ENCODE results near the gene ZG16B. TPM values are rescaled to one million over a fixed set of nuclear protein-coding genes. Genes with fewer than 3 reads are reported as not detected.

The ZG16B gene
- polyA plus RNA-seq, 1 experiment: 0.10 TPM

GRCh38 chr16:2785101-2785991 is 44.8 kb upstream of the ZG16B start:
- TF ChIP-seq CTCF (IDR thresholded peaks at IDR 0.05; ENCODE audit: insufficient read depth, low read depth, low read length): 0 out of 2 replicates have a peak, but pooled peaks have one; percentile 2
- ChIA-PET POLR2A (no interaction called here), CTCF (interaction anchor here (1.0 to 1.3 kb wide), 2 partner anchors 13 to 53 kb away, joined by 3 to 4 read pairs; partner anchors contain the start of gene PRSS41)
- Histone ChIP-seq H3K4me3 (ENCODE audit: low read depth, low read length) (no peak overlapping the region), H3K27me3 (ENCODE audit: control insufficient read depth, insufficient read depth, low read length) (peaks cover 37% of the 10 kb centered on the region), H3K36me3 (ENCODE audit: control insufficient read depth, insufficient read depth, low read length) (no peaks in the 10 kb centered on the region)
- no peak for DNase-seq (ENCODE audit: low read depth)

GRCh38 chr16:2786061-2786825 is 43.9 kb upstream of the ZG16B start:
- CTCF ChIA-PET: no interaction called here

GRCh38 chr16:2786826-2787151 is 43.3 kb upstream of the ZG16B start:
- ChIA-PET POLR2A (no interaction called here), CTCF (no interaction called here)
- Histone ChIP-seq H3K4me3 (ENCODE audit: low read depth, low read length) (no peak overlapping the region), H3K36me3 (ENCODE audit: control insufficient read depth, insufficient read depth, low read length) (no peaks in the 10 kb centered on the region), H3K27me3 (ENCODE audit: control insufficient read depth, insufficient read depth, low read length) (peaks cover 44% of the 10 kb centered on the region)
- no peak for TF ChIP-seq CTCF (IDR thresholded peaks at IDR 0.05; ENCODE audit: insufficient read depth, low read depth, low read length)
- no peak for DNase-seq (ENCODE audit: low read depth)

More at GRCh38 chr16:2786061-2786825, 43.9 kb upstream of the ZG16B start:
- Histone ChIP-seq H3K36me3 (ENCODE audit: control insufficient read depth, insufficient read depth, low read length) (no peaks in the 10 kb centered on the region), H3K27me3 (ENCODE audit: control insufficient read depth, insufficient read depth, low read length) (peaks cover 44% of the 10 kb centered on the region), H3K4me3 (ENCODE audit: low read depth, low read length) (no peak overlapping the region)
- TF ChIP-seq CTCF (IDR thresholded peaks at IDR 0.05; ENCODE audit: insufficient read depth, low read depth, low read length): no peak
- POLR2A ChIA-PET: no interaction called here
- DNase-seq (ENCODE audit: low read depth): no peak

- TF ChIP-seq CTCF (IDR thresholded peaks at IDR 0.05; ENCODE audit: insufficient read depth, low read depth, low read length): no peak
- ChIA-PET CTCF (no interaction called here), POLR2A (no interaction called here)
- peaks cover 44% of the 10 kb centered on the region for H3K27me3 ChIP-seq (ENCODE audit: control insufficient read depth, insufficient read depth, low read length)
- H3K36me3 ChIP-seq (ENCODE audit: control insufficient read depth, insufficient read depth, low read length): no peaks in the 10 kb centered on the region
- H3K4me3 ChIP-seq (ENCODE audit: low read depth, low read length): no peak within 1 kb of the TSS
- no peak for DNase-seq (ENCODE audit: low read depth)
These were observed 42.7 kb upstream of the ZG16B start, which contains the start of gene PRSS33 for GRCh38 chr16:2787406-2787805. PRSS33 (minus strand) TSS chr16:2787560; CDS start chr16:2786547, 1,013 bp downstream.

- no peak for TF ChIP-seq CTCF (IDR thresholded peaks at IDR 0.05; ENCODE audit: insufficient read depth, low read depth, low read length)
- CTCF ChIA-PET: no interaction called here
- DNase-seq (ENCODE audit: low read depth): no peak
- H3K4me3 ChIP-seq (ENCODE audit: low read depth, low read length): no peak overlapping the region
- peaks cover 44% of the 10 kb centered on the region for H3K27me3 ChIP-seq (ENCODE audit: control insufficient read depth, insufficient read depth, low read length)
- H3K36me3 ChIP-seq (ENCODE audit: control insufficient read depth, insufficient read depth, low read length): no peaks in the 10 kb centered on the region
- POLR2A ChIA-PET: no interaction called here
These were observed 42.1 kb upstream of the ZG16B start for GRCh38 chr16:2787961-2788360.
